Activated CD8-positive, alpha-beta T cell treated with anti-CD3 and anti-CD28 coated beads for 36 hours (primary cell): ENCODE data around the gene MT1B. TPM values are rescaled to one million over a fixed set of nuclear protein-coding genes. Genes with fewer than 3 reads are reported as not detected.

Experiments
- ATAC-seq: fragments of 200-7000 bp; cut with Tn5 transposase; one replicate; pipeline ENCODE4 v1.10.0; 2021; ENCODE audit warnings: mild to moderate bottlenecking, moderate library complexity
- CTCF ChIA-PET: fragments of 350-600 bp; sonication (Branson Sonifier 250); formaldehyde crosslinking; loops from one replicate; lab custom pipeline; 2021; ENCODE audit warnings: antibody characterized with exemption; lab: Charles Lee
- POLR2A ChIA-PET: fragments of 350-600 bp; sonication (Branson Sonifier 250); formaldehyde crosslinking; loops from one replicate; lab custom pipeline; 2021; ENCODE audit warnings: antibody characterized with exemption; lab: Charles Lee
- DNase-seq: peaks from one replicate; pipeline ENCODE4 v3.0.0-alpha.2; 2020
- H3K27ac Mint-ChIP-seq: one replicate; pipeline ENCODE4 v1.8.0; 2021; ENCODE audit warnings: mild to moderate bottlenecking, mixed read lengths
- H3K27me3 Mint-ChIP-seq: one replicate; pipeline ENCODE4 v1.8.0; 2021; ENCODE audit warnings: mixed read lengths
- H3K36me3 Mint-ChIP-seq: one replicate; pipeline ENCODE4 v1.8.0; 2021; ENCODE audit warnings: low read depth, mixed read lengths
- H3K4me1 Mint-ChIP-seq: one replicate; pipeline ENCODE4 v1.8.0; 2021; ENCODE audit warnings: low read depth, mixed read lengths
- H3K4me3 Mint-ChIP-seq: one replicate; pipeline ENCODE4 v1.8.0; 2021; ENCODE audit warnings: mild to moderate bottlenecking, moderate library complexity, mixed read lengths
- H3K9me3 Mint-ChIP-seq: one replicate; pipeline ENCODE4 v1.8.0; 2021; ENCODE audit warnings: mixed read lengths
- intact Hi-C: fragments of 100-400 bp; cut with micrococcal nuclease; formaldehyde crosslinking; loops from one replicate; pipeline ENCODE4 v1.10.0; 2022
- total RNA-seq, 2 experiments: library from RNA; stranded (reverse); gene quantifications; one replicate each; pipeline ENCODE4 v1.2.3, GENCODE V29; 2021
- TF ChIP-seq, protein P1 (sequence below): fragments of 200-600 bp; IDR thresholded peaks from one replicate; pipeline ENCODE4 v1.8.0; 2022; ENCODE audit warnings: antibody characterized with exemption, mild to moderate bottlenecking

The MT1B gene
- total RNA-seq, 2 experiments from 2014 or later = not detected

DNA sequence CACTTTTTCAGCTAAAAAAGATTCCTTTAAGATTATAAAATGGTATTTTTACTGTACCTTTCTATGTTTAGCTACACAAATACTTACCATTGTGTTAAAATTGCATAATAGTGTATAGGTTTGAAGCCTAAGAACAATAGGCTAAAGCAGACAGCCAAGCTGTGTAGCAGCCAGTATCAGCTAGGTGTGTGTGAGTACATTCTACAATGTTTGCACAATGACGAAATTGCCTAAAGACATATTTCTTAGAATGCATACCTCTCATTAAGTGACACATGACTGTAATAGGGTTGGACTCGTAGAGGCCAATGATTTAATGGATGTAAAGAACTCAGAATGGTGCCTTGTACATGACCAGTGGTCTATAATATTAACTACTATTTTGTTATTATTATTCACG, 1.9 kb upstream of the MT1B start:
- ChIA-PET POLR2A (interaction anchor here (0.8 to 1.4 kb wide), 2 partner anchors 17 to 33 kb away, joined by 3 read pairs; no protein-coding TSS in a partner anchor), CTCF (interaction anchor here (2.0 kb wide), 1 partner anchor 27 kb away, joined by 5 read pairs; no protein-coding TSS in a partner anchor)
- intact Hi-C loops = no loop called here
- H3K4me3 Mint-ChIP-seq = no peak overlapping the region
- peaks cover 18% of the 10 kb centered on the region for H3K27me3 Mint-ChIP-seq
- TF ChIP-seq, protein P1, sequence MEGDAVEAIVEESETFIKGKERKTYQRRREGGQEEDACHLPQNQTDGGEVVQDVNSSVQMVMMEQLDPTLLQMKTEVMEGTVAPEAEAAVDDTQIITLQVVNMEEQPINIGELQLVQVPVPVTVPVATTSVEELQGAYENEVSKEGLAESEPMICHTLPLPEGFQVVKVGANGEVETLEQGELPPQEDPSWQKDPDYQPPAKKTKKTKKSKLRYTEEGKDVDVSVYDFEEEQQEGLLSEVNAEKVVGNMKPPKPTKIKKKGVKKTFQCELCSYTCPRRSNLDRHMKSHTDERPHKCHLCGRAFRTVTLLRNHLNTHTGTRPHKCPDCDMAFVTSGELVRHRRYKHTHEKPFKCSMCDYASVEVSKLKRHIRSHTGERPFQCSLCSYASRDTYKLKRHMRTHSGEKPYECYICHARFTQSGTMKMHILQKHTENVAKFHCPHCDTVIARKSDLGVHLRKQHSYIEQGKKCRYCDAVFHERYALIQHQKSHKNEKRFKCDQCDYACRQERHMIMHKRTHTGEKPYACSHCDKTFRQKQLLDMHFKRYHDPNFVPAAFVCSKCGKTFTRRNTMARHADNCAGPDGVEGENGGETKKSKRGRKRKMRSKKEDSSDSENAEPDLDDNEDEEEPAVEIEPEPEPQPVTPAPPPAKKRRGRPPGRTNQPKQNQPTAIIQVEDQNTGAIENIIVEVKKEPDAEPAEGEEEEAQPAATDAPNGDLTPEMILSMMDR = no peak
- no peak for DNase-seq
- ATAC-seq = no peak
- H3K27ac Mint-ChIP-seq = no peak overlapping the region
- H3K9me3 Mint-ChIP-seq = no peaks in the 10 kb centered on the region
- no peaks in the 10 kb centered on the region for H3K4me1 Mint-ChIP-seq
- H3K36me3 Mint-ChIP-seq = no peaks in the 10 kb centered on the region

DNA sequence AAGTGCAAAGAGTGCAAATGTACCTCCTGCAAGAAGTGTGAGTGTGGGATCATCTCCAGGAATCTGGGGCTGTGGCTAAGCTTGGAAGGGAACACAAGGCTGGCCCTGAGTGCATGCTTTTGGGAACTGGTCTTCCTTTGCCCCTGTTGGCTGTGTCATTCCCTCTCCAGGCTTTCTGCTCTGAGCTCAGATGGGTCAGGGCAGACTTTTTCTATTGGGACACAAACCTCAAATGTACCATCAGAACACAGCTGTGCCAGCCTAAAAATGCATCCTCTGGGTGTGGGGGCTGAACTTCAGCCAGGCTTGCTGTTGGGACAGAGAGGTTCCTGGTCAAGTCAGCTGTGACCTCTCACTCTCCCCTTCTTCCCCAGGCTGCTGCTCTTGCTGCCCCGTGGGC, 914 bp downstream of the MT1B start:
- Mint-ChIP-seq H3K4me3 (no peak overlapping the region), H3K27ac (no peak overlapping the region), H3K36me3 (no peaks in the 10 kb centered on the region), H3K27me3 (peaks cover 8% of the 10 kb centered on the region), H3K9me3 (no peaks in the 10 kb centered on the region), H3K4me1 (no peaks in the 10 kb centered on the region)
- TF ChIP-seq, protein P1 = no peak
- POLR2A ChIA-PET = interaction anchor here (0.8 to 2.5 kb wide), 5 partner anchors 9 to 59 kb away, joined by 3 to 11 read pairs (median 3); no protein-coding TSS in a partner anchor
- ATAC-seq (no peak), DNase-seq (no peak)
- CTCF ChIA-PET = interaction anchor here (1.0 to 1.6 kb wide), 2 partner anchors 8 to 9 kb away, joined by 4 read pairs; no protein-coding TSS in a partner anchor
- intact Hi-C loops = no loop called here

DNA sequence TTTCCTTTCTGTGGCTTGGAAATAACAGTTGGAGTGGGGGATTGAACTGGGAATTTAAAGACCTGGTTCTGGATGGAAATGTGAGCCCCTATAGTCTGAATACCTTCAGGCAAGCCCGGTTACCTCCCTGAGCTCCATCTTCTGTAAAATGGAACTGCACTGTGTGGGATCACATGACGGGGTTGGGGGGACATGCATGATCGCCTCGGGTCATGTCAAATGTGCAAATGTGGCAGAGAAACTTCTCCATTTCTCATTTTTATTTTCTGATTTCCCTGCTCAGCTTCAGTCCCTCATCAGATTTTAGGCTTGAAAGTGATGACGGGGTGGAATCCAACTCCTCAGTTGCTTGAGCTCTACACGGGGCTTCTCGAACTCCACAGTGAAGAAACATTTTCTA, 1.5 kb downstream of the MT1B start:
- peaks cover 4% of the 10 kb centered on the region for H3K4me1 Mint-ChIP-seq
- TF ChIP-seq, protein P1 = no peak
- CTCF ChIA-PET = interaction anchor here (1.0 kb wide), 1 partner anchor 10 kb away, joined by 4 read pairs; no protein-coding TSS in a partner anchor
- POLR2A ChIA-PET = interaction anchor here (0.9 to 2.5 kb wide), 4 partner anchors 8 to 59 kb away, joined by 3 to 11 read pairs (median 4); no protein-coding TSS in a partner anchor
- intact Hi-C loops = no loop called here
- no peak for ATAC-seq
- DNase-seq = no peak
- H3K27ac Mint-ChIP-seq = no peak overlapping the region
- H3K27me3 Mint-ChIP-seq = peaks cover 8% of the 10 kb centered on the region
- no peaks in the 10 kb centered on the region for H3K9me3 Mint-ChIP-seq
- no peaks in the 10 kb centered on the region for H3K36me3 Mint-ChIP-seq
- H3K4me3 Mint-ChIP-seq = no peak overlapping the region

DNA sequence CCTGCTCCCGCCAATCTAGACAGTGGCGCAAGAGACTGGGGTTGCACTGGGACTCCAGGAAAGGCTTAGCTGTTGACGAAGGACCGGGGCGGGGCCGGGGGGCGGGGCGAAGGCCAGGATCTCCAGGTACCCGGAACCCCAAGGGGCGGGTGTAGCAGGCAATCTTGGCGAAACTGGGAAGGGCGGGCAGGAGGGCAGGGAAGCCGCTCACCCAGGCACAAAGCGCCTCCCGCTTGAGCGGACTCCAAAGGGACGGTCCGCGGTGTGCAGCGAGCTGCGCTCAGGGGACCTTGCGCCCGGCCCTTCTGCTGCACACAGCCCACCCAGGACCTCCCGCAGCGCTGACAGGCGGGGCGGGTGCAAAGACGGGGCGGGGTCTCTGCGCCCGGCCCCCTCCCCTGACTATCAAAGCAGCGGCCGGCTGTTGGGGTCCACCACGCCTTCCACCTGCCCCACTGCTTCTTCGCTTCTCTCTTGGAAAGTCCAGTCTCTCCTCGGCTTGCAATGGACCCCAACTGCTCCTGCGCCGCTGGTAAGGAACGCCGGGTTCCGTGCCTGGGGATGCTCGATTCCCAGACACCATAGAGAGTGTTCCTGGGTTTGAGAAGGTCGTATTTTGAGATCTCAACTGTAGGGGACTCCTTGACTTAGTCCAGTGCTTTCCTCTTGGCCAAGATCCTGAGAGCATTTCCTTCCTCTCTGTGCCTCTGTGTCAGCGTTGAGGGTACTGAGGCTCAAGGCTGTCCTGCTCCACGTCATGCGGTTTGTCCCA, 6.1 kb downstream of the MT1B start, which contains the start of gene MT1F:
Gene MT1F, plus strand, starts transcription at position 405 of the 772 bp plus-strand sequence. Its CDS starts 100 bp downstream, at position 505.
- ATAC-seq (peak; percentile 83), DNase-seq (peak; percentile 82)
- peak within 1 kb of the TSS; percentile 92 for H3K4me3 Mint-ChIP-seq
- TF ChIP-seq, protein P1 = no peak
- POLR2A ChIA-PET = interaction anchor here (1.0 kb wide), 1 partner anchor 32 kb away, joined by 3 read pairs; the partner anchor contains the start of gene MT1E
- no peaks in the 10 kb centered on the region for H3K27me3 Mint-ChIP-seq
- peaks cover 14% of the 10 kb centered on the region for H3K4me1 Mint-ChIP-seq
- peak within 1 kb of the TSS; percentile 82 for H3K27ac Mint-ChIP-seq
- intact Hi-C loops = no loop called here
- H3K9me3 Mint-ChIP-seq = no peaks in the 10 kb centered on the region
- CTCF ChIA-PET = interaction anchor here (2.8 kb wide), 1 partner anchor 14 kb away, joined by 14 read pairs; no protein-coding TSS in a partner anchor
- H3K36me3 Mint-ChIP-seq = peaks cover 3% of the 10 kb centered on the region
